Subcutaneous abdominal adipose tissue (tissue), 5 donors: ENCODE data around the gene CGREF1.

Experiments used
- H3K27ac ChIP-seq: one replicate; pipeline ENCODE4 v1.7.0; 2013; ENCODE audit warnings: low read depth, mild to moderate bottlenecking, inconsistent platforms, low read length, moderate library complexity
- H3K27me3 ChIP-seq, 5 donors: one replicate each; pipeline ENCODE4 v1.7.0; 2013; ENCODE audit warnings: low read length in 5 of 5, inconsistent platforms in 1 of 5; ENCODE audit not compliant: control insufficient read depth in 5 of 5, insufficient read depth in 4 of 5
- H3K36me3 ChIP-seq, 5 donors: one replicate each; pipeline ENCODE4 v1.7.0; 2013; ENCODE audit warnings: low read length in 5 of 5; ENCODE audit not compliant: control insufficient read depth in 5 of 5, insufficient read depth in 5 of 5
- H3K4me1 ChIP-seq, 5 donors: one replicate each; pipeline ENCODE4 v1.7.0; 2013; ENCODE audit warnings: low read length in 5 of 5, mild to moderate bottlenecking in 3 of 5, moderate library complexity in 1 of 5; ENCODE audit not compliant: control insufficient read depth in 5 of 5, insufficient read depth in 5 of 5
- H3K4me3 ChIP-seq, 5 donors: one replicate each; pipeline ENCODE4 v1.7.0; 2013; ENCODE audit warnings: low read length in 5 of 5, low read depth in 1 of 5
- H3K9ac ChIP-seq, 5 donors: one replicate each; pipeline ENCODE4 v1.7.0; 2013; ENCODE audit warnings: low read length in 5 of 5, mild to moderate bottlenecking in 4 of 5, moderate library complexity in 3 of 5
- H3K9me3 ChIP-seq, 5 donors: one replicate each; pipeline ENCODE4 v1.7.0; 2013; ENCODE audit warnings: low read length in 5 of 5; ENCODE audit not compliant: control insufficient read depth in 5 of 5
- donor health status: healthy.
- donor health status: healthy.
- donor health status: healthy.
- donor health status: healthy.
- donor health status: healthy.

The CGREF1 gene

DNA sequence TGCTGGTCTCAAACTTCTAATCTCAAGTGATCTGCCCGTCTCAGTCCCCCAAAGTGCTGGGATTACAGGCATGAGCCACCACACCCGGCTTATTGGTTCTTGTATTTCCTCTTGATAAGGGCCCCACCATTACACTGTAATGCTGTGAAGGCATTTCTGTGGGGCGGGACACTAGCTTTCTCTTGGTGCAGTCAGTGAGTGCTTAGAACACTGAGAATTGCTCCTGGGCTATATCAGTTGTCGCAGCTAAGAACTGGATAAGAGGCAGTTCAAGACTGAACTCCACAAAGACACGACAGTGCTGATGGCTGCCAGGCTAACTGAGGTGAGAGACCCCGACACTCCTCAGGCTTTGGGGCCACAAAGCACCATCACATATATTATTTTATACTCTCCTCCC, 30.3 kb downstream of the CGREF1 start:
- Histone ChIP-seq H3K27me3 (no peaks in the 10 kb centered on the region), H3K4me1 (peaks cover 2 to 23% (median 19%) of the 10 kb centered on the region in 5 donors), H3K27ac (no peak overlapping the region), H3K36me3 (no peaks in the 10 kb centered on the region), H3K9ac (no peak overlapping the region), H3K4me3 (no peak overlapping the region), H3K9me3 (no peaks in the 10 kb centered on the region)

DNA sequence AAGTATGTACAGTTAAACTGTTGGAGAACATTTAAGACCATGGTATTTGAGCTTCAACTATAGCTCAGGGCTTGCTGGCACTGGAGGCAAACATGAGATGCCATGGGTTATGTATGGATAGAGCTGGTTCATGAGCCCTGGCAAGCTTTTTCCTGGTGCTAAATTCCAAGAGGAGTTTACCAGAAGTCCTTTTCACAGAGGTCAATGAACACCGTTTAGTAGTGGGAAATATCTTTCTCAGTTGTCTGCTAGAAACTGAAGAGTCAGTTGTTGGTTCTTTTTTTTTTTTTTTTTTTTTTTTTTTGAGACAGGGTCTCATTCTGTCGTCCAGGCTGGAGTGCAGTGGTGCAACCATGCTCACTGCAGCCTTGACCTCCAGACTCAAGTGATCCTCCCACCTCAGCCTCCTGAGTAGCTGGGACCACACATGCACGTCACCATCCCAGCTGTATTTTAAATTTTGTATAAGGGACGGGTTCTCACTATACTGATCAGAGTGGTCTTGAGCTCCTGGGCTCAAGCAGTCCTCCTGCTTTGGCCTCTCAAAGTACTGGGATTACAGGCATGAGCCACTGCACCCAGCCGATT, 31.0 kb downstream of the CGREF1 start:
- no peaks in the 10 kb centered on the region for H3K36me3 ChIP-seq
- peaks cover 2 to 23% (median 19%) of the 10 kb centered on the region in 5 donors for H3K4me1 ChIP-seq
- H3K4me3 ChIP-seq = no peak overlapping the region
- H3K27ac ChIP-seq = no peak overlapping the region
- no peak overlapping the region for H3K9ac ChIP-seq
- no peaks in the 10 kb centered on the region for H3K9me3 ChIP-seq
- no peaks in the 10 kb centered on the region for H3K27me3 ChIP-seq

DNA sequence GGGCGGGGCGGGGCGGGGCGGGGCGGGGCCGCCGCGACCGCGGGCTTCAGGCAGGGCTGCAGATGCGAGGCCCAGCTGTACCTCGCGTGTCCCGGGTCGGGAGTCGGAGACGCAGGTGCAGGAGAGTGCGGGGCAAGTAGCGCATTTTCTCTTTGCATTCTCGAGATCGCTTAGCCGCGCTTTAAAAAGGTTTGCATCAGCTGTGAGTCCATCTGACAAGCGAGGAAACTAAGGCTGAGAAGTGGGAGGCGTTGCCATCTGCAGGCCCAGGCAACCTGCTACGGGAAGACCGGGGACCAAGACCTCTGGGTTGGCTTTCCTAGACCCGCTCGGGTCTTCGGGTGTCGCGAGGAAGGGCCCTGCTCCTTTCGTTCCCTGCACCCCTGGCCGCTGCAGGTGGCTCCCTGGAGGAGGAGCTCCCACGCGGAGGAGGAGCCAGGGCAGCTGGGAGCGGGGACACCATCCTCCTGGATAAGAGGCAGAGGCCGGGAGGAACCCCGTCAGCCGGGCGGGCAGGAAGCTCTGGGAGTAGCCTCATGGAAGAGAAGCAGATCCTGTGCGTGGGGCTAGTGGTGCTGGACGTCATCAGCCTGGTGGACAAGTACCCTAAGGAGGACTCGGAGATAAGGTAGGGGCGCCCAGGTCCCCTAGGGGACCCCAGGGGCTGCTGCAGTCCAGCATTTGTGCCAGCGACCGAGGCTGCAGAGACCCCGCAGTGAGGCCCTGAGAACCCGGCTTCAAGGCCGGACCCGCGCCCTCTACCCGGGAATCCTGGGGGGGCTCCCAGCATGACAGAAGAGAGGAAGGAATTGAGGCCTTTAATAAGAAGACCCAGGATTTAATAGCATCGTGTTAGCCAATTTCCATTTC, 32.0 kb downstream of the CGREF1 start, which contains the start of gene KHK:
Gene KHK, plus strand, starts transcription at position 49 of the 870 bp plus-strand sequence. Its CDS starts 488 bp downstream, at position 537.
- Histone ChIP-seq H3K36me3 (no peaks in the 10 kb centered on the region), H3K4me1 (peaks cover 2 to 30% (median 24%) of the 10 kb centered on the region in 5 donors), H3K27me3 (no peaks in the 10 kb centered on the region)

DNA sequence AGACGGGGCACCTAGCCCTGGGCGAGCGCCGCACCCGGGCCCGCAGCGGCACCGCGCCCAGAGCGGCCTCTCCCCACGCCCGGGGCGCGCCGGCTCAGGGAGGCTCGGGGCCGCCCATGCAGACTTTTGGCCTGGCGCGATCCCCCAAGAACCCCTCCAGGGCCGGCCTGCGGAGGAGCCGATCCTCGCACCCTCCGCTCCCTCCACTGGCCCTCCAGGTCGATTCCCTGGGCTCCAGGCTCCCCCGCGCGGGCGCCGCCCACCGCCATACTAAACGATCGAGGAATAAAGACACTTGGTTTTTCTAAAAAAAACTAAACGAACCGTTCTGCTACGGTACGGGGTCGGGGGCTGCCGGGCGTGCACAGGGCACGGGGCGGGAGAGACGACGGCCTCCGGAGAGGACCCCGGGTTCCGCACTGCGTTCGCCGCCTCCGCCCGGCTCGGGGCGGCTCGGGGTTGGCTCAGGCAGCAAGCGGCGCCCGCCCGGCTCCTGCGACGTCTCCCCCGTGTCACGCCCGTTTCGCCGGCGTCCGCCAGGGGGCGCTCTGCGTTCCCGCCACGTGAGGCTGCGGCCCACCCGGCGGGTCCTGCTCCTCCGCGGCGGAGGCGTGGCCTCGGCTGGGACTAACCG, 32.7 kb downstream of the CGREF1 start:
- Histone ChIP-seq H3K27ac (peak overlapping the region; percentile 79), H3K27me3 (no peaks in the 10 kb centered on the region), H3K36me3 (no peaks in the 10 kb centered on the region), H3K4me1 (peaks cover 2 to 37% (median 32%) of the 10 kb centered on the region in 5 donors), H3K9me3 (no peaks in the 10 kb centered on the region), H3K9ac (peak overlapping the region in 4 of 5 donors; percentile 66 to 84 (median 76)), H3K4me3 (peak overlapping the region in 4 of 5 donors; percentile 72 to 83 (median 76))

More for the DNA sequence above, 32.0 kb downstream of the CGREF1 start, which contains the start of gene KHK:
- Histone ChIP-seq H3K9ac (peak within 1 kb of the TSS in 4 of 5 donors; percentile 72 to 84 (median 78)), H3K27ac (peak within 1 kb of the TSS; percentile 79), H3K4me3 (peak within 1 kb of the TSS; percentile 75 to 87 (median 79)), H3K9me3 (no peaks in the 10 kb centered on the region)

DNA sequence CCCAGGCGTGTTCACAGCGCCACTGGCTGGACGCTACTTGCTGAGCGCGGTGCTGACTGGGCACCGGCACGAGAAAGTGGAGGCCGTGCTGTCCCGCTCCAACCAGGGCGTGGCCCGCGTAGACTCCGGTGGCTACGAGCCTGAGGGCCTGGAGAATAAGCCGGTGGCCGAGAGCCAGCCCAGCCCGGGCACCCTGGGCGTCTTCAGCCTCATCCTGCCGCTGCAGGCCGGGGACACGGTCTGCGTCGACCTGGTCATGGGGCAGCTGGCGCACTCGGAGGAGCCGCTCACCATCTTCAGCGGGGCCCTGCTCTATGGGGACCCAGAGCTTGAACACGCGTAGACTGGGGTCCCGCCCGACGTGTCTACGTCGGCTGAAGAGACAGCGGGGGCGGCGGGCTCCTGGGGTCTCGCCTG, 33.2 kb downstream of the CGREF1 start:
- peak overlapping the region in 4 of 5 donors; percentile 70 to 83 (median 74) for H3K4me3 ChIP-seq
- no peaks in the 10 kb centered on the region for H3K9me3 ChIP-seq
- peak overlapping the region in 4 of 5 donors; percentile 72 to 84 (median 78) for H3K9ac ChIP-seq
- no peaks in the 10 kb centered on the region for H3K36me3 ChIP-seq
- peaks cover 2 to 42% (median 37%) of the 10 kb centered on the region in 5 donors for H3K4me1 ChIP-seq
- no peaks in the 10 kb centered on the region for H3K27me3 ChIP-seq
- H3K27ac ChIP-seq = peak overlapping the region; percentile 79

DNA sequence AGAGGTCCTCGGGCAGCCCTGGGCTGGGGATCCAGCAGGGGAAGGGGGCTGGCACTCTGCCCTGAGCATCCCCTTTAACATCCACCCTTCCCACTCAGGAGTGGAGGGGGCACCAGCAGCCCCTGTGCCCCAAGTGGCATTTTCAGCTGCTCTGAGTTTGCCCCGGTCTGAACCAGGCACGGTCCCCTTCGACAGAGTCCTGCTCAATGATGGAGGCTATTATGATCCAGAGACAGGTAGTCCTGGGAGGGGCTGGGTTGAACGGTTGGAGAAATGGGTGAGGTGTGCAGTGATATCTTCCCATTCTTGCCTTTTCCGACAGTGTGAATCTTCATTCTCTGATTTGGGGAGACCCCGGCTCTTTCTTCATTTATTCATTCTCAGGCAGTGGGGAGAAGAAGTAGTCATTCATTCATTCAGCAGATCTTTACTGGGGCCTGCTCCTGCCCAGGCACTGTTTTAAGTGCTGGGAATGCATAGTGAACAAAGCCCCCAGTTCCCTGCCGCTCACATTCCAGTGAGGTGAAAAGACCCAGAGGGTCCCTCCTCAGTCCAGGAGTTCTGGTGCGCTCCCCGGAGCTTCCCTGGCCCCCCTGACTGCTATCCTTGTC, 33.8 kb downstream of the CGREF1 start:
- Histone ChIP-seq H3K27me3 (no peaks in the 10 kb centered on the region), H3K27ac (peak overlapping the region; percentile 79), H3K4me3 (peak overlapping the region in 4 of 5 donors; percentile 70 to 83 (median 74)), H3K9ac (peak overlapping the region in 4 of 5 donors; percentile 72 to 84 (median 78)), H3K36me3 (no peaks in the 10 kb centered on the region), H3K9me3 (no peaks in the 10 kb centered on the region), H3K4me1 (peaks cover 2 to 48% (median 42%) of the 10 kb centered on the region in 5 donors)

DNA sequence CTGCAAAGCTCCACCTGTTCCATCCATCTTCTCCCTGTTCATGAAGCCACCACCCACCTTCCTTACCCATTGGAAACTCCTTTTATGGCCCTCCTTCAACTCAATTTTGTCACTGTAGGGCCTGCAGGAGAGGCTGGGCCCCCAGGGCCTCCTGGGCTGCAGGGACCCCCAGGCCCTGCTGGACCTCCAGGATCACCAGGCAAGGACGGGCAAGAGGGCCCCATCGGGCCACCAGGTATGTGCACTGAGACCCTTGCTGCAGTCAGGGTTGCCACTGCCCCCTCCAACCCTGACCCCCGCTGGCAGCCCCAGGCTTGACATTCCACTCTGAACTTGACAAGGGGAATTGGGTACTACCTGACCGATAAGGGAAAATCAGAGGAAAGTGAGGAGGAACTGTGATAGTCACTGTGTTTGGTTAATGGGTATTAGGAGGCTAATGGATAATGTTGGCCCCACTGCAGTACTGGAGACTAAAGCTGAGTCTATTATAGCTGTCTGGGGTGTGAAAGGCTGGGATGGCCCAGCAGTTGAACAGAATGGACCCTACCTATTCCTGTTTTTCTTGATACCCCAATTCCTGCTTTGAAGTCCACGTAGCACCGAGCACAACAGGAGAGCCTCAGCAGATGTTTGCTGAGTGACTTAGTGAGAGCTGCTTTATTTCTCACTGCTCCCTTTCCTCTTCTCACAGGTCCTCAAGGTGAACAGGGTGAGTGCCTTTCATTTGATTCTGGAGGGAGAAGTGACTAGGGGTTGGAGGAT, 34.4 kb downstream of the CGREF1 start:
- no peak overlapping the region for H3K4me3 ChIP-seq
- no peaks in the 10 kb centered on the region for H3K27me3 ChIP-seq
- no peaks in the 10 kb centered on the region for H3K9me3 ChIP-seq
- H3K36me3 ChIP-seq = no peaks in the 10 kb centered on the region
- no peak overlapping the region for H3K9ac ChIP-seq
- H3K4me1 ChIP-seq = peaks cover 2 to 54% (median 49%) of the 10 kb centered on the region in 5 donors
- no peak overlapping the region for H3K27ac ChIP-seq

DNA sequence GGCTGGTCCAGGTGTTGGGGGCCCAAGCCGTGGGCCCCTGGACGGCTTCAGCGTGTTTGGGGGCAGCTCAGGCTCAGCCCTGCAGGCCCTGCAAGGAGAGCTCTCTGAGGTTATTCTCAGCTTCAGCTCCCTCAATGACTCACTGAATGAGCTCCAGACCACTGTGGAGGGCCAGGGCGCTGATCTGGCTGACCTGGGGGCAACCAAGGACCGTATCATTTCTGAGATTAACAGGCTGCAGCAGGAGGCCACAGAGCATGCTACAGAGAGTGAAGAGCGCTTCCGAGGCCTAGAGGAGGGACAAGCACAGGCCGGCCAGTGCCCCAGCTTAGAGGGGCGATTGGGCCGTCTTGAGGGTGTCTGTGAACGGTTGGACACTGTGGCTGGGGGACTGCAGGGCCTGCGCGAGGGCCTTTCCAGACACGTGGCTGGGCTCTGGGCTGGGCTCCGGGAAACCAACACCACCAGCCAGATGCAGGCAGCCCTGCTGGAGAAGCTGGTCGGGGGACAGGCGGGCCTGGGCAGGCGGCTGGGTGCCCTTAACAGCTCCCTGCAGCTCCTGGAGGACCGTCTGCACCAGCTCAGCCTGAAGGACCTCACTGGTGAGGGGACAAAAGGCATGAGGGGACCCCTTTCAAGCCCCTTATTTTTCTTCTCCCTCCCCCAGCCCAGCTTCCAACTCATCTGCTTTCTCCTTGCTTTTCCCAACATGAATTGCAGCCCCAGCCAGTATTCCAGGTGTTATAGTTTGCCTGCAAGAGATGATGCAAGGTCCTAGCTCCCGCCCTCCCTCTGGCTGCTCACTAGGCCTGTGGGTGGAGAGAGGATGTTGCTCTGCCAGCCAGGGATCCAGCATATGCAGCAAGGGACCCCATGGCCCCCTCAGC, 35.3 kb downstream of the CGREF1 start:
- Histone ChIP-seq H3K4me3 (no peak overlapping the region), H3K9me3 (no peaks in the 10 kb centered on the region), H3K36me3 (no peaks in the 10 kb centered on the region), H3K4me1 (peaks cover 2 to 63% (median 57%) of the 10 kb centered on the region in 5 donors), H3K27me3 (no peaks in the 10 kb centered on the region), H3K9ac (no peak overlapping the region), H3K27ac (no peak overlapping the region)
